H9 (cell line): ENCODE results near the gene UBE2L5. TPM values are rescaled to one million over a fixed set of nuclear protein-coding genes. Genes with fewer than 3 reads are reported as not detected.

Source experiments
- DNase-seq: peaks from one replicate; pipeline ENCODE4 v3.0.0-alpha.2; 2017
- H2AFZ ChIP-seq: one replicate; pipeline ENCODE4 v1.6.1; 2013; ENCODE audit warnings: mild to moderate bottlenecking, low read length, control low read depth, moderate library complexity
- H2AK5ac ChIP-seq: 2 replicates; pipeline ENCODE4 v1.6.1; 2013; ENCODE audit warnings: low read length, control low read depth, mixed read lengths; ENCODE audit not compliant: insufficient read length
- H2BK120ac ChIP-seq: one replicate; pipeline ENCODE4 v1.6.1; 2013; ENCODE audit warnings: low read depth, mild to moderate bottlenecking, low read length, control low read depth, inconsistent platforms; ENCODE audit not compliant: poor library complexity, severe bottlenecking
- H2BK12ac ChIP-seq: 2 replicates; pipeline ENCODE4 v1.6.1; 2013; ENCODE audit warnings: low read length, control low read depth, mixed read lengths, low read depth; ENCODE audit not compliant: insufficient read length
- H2BK15ac ChIP-seq: 2 replicates; pipeline ENCODE4 v1.6.1; 2013; ENCODE audit warnings: low read depth, low read length, control low read depth
- H2BK20ac ChIP-seq: one replicate; pipeline ENCODE4 v1.6.1; 2013; ENCODE audit warnings: low read depth, mild to moderate bottlenecking, low read length, control low read depth, inconsistent platforms; ENCODE audit not compliant: poor library complexity, severe bottlenecking
- H2BK5ac ChIP-seq: 2 replicates; pipeline ENCODE4 v1.6.1; 2013; ENCODE audit warnings: low read length, control low read depth, mixed read lengths; ENCODE audit not compliant: insufficient read length
- H3K14ac ChIP-seq: 2 replicates; pipeline ENCODE4 v1.6.1; 2013; ENCODE audit warnings: low read length, control low read depth; ENCODE audit not compliant: insufficient read depth
- H3K18ac ChIP-seq: 2 replicates; pipeline ENCODE4 v1.6.1; 2013; ENCODE audit warnings: low read depth, mild to moderate bottlenecking, mixed read lengths, low read length, control low read depth; ENCODE audit not compliant: insufficient read length
- H3K23ac ChIP-seq: 2 replicates; pipeline ENCODE4 v1.6.1; 2013; ENCODE audit warnings: low read length, control low read depth, mixed read lengths, low read depth; ENCODE audit not compliant: insufficient read length
- H3K23me2 ChIP-seq: 2 replicates; pipeline ENCODE4 v1.6.1; 2013; ENCODE audit warnings: low read depth, mild to moderate bottlenecking, mixed read lengths, low read length, control low read depth; ENCODE audit not compliant: insufficient read length, poor library complexity, severe bottlenecking
- H3K27ac ChIP-seq: 2 replicates; pipeline ENCODE4 v1.5.1; 2013; ENCODE audit warnings: low read length, control low read depth, mixed read lengths, low read depth; ENCODE audit not compliant: insufficient read length
- H3K27me3 ChIP-seq: 2 replicates; pipeline ENCODE4 v1.6.1; 2013; ENCODE audit warnings: low read length, control low read depth, inconsistent platforms; ENCODE audit not compliant: insufficient read depth
- H3K4ac ChIP-seq: 2 replicates; pipeline ENCODE4 v1.6.1; 2013; ENCODE audit warnings: low read depth, mild to moderate bottlenecking, control low read depth, inconsistent platforms, low read length, moderate library complexity
- H3K4me1 ChIP-seq: 2 replicates; pipeline ENCODE4 v1.6.1; 2013; ENCODE audit warnings: low read length, control low read depth, inconsistent platforms; ENCODE audit not compliant: insufficient read depth
- H3K4me2 ChIP-seq: 2 replicates; pipeline ENCODE4 v1.6.1; 2013; ENCODE audit warnings: low read length, control low read depth, mixed read lengths; ENCODE audit not compliant: insufficient read length, insufficient read depth
- H3K56ac ChIP-seq: 2 replicates; pipeline ENCODE4 v1.6.1; 2013; ENCODE audit warnings: low read depth, mild to moderate bottlenecking, mixed read lengths, low read length, control low read depth; ENCODE audit not compliant: insufficient read length
- H3K79me1 ChIP-seq: 2 replicates; pipeline ENCODE4 v1.6.1; 2013; ENCODE audit warnings: low read depth, mild to moderate bottlenecking, moderate library complexity, low read length, control low read depth, inconsistent platforms; ENCODE audit not compliant: insufficient read depth, poor library complexity, severe bottlenecking
- H3K79me2 ChIP-seq: 2 replicates; pipeline ENCODE4 v1.6.1; 2013; ENCODE audit warnings: low read length, control low read depth, inconsistent platforms; ENCODE audit not compliant: insufficient read depth
- H3K9ac ChIP-seq: 2 replicates; pipeline ENCODE4 v1.6.1; 2013; ENCODE audit warnings: low read length, control low read depth, mixed read lengths; ENCODE audit not compliant: insufficient read length; ENCODE audit errors: extremely low read depth
- H3K9me3 ChIP-seq: one replicate; pipeline ENCODE4 v1.6.1; 2013; ENCODE audit warnings: low read depth, low read length, inconsistent platforms; ENCODE audit not compliant: control insufficient read depth
- H3T11ph ChIP-seq: one replicate; pipeline ENCODE4 v1.6.1; 2013; ENCODE audit warnings: mild to moderate bottlenecking, low read length, control low read depth, inconsistent platforms
- H4K20me1 ChIP-seq: one replicate; pipeline ENCODE4 v1.6.1; 2013; ENCODE audit not compliant: control insufficient read depth, insufficient read length, insufficient read depth
- H4K5ac ChIP-seq: 2 replicates; pipeline ENCODE4 v1.6.1; 2013; ENCODE audit warnings: low read depth, mild to moderate bottlenecking, mixed read lengths, low read length, control low read depth; ENCODE audit not compliant: insufficient read length
- H4K8ac ChIP-seq: replicated peaks from 2 replicates; pipeline ENCODE4 v1.6.1; 2013; ENCODE audit warnings: low read length, control low read depth, mixed read lengths, low read depth; ENCODE audit not compliant: insufficient read length
- H4K91ac ChIP-seq: 2 replicates; pipeline ENCODE4 v1.6.1; 2013; ENCODE audit warnings: low read depth, mild to moderate bottlenecking, moderate library complexity, mixed read lengths, low read length, control low read depth; ENCODE audit not compliant: insufficient read length
- H3K27ac Mint-ChIP-seq, 3 experiments: 2 replicates in 2 of 3; 3 replicates in 1 of 3; pipeline ENCODE4 v1.8.0; 2020 to 2021; ENCODE audit warnings: mixed read lengths in 3 of 3, mild to moderate bottlenecking in 1 of 3, moderate library complexity in 1 of 3
- H3K27me3 Mint-ChIP-seq: 2 replicates; pipeline ENCODE4 v1.8.0; 2021; ENCODE audit warnings: low read depth, mild to moderate bottlenecking, moderate library complexity, mixed read lengths
- H3K36me3 Mint-ChIP-seq, 3 experiments: 2 replicates in 2 of 3; 3 replicates in 1 of 3; pipeline ENCODE4 v1.8.0; 2020 to 2021; ENCODE audit warnings: low read depth in 3 of 3, mixed read lengths in 3 of 3; ENCODE audit not compliant: insufficient read depth in 1 of 3
- H3K4me1 Mint-ChIP-seq, 2 experiments: 2 replicates each; pipeline ENCODE4 v1.8.0; 2020; ENCODE audit warnings: mixed read lengths in 2 of 2
- H3K4me3 Mint-ChIP-seq, 2 experiments: 2 replicates in 1 of 2; 3 replicates in 1 of 2; pipeline ENCODE4 v1.8.0; 2020 to 2021; ENCODE audit warnings: mild to moderate bottlenecking in 2 of 2, mixed read lengths in 2 of 2, moderate library complexity in 1 of 2
- H3K9me3 Mint-ChIP-seq, 2 experiments: 2 replicates in 1 of 2; 3 replicates in 1 of 2; pipeline ENCODE4 v1.8.0; 2020; ENCODE audit warnings: mild to moderate bottlenecking in 2 of 2, mixed read lengths in 2 of 2, moderate library complexity in 1 of 2
- CTCF ChIP-seq: fragments of 200-600 bp; sonication (generic); conservative IDR thresholded peaks from 3 replicates; pipeline ENCODE4 v1.8.0; 2021; ENCODE audit warnings: antibody characterized with exemption, mild to moderate bottlenecking
- WGBS: extraction: QIAGEN DNeasy Blood & Tissue Kit; methylation state at CpG from one replicate; pipeline ENCODE4 v1.1.7; 2013; ENCODE audit warnings: missing lambda C conversion rate, low lambda C conversion rate, mixed read lengths; ENCODE audit not compliant: insufficient read length; ENCODE audit errors: extremely low coverage; 5-methylcytosine and 5-hydroxymethylcytosine counted together
- total RNA-seq: library from RNA; stranded (reverse); gene quantifications from 2 replicates; pipeline ENCODE4 v1.2.1, GENCODE V29; 2021

The UBE2L5 gene
- total RNA-seq, 1 experiment from 2014 or later: 0.20 TPM

DNA sequence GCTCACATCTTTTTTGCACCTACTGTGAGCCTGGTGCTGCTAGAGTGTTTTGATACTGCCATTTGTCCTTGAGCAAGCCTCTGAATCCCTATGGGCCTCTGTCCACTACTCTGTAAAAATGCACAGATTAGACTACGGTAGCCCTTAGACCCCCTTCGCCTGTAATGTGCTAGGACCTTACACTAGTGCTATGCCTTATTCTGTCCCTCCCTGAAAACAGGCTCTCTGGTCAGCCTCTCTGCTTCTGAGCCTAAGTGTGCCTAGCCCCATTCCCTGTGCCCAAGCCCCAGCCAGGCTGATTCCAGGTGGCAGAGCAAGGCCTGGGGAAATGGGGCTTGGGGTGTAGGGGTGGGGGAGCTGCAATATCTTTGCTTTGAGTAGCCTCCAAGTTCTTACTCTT lies 32.7 kb downstream of the UBE2L5 start:
- Histone ChIP-seq H3K4me2 (no peak overlapping the region), H3K23ac (no peak overlapping the region), H3K14ac (no peak overlapping the region), H2BK5ac (no peak overlapping the region), H3K23me2 (no peaks in the 10 kb centered on the region), H3K9ac (no peak overlapping the region), H2BK15ac (no peak overlapping the region), H4K8ac (no peak overlapping the region), H3K4me1 (no peaks in the 10 kb centered on the region), H2BK20ac (no peak overlapping the region), H3K27ac (no peak overlapping the region), H2AK5ac (no peak overlapping the region), H3K18ac (no peak overlapping the region), H2BK120ac (no peak overlapping the region), H3T11ph (no peak overlapping the region), H4K5ac (no peak overlapping the region), H3K9me3 (no peaks in the 10 kb centered on the region), H2BK12ac (no peak overlapping the region), H3K79me2 (no peaks in the 10 kb centered on the region), H2AFZ (no peak overlapping the region), H3K56ac (no peak overlapping the region), H4K20me1 (no peaks in the 10 kb centered on the region), H3K79me1 (no peaks in the 10 kb centered on the region), H3K4ac (no peak overlapping the region), H3K27me3 (no peaks in the 10 kb centered on the region), H4K91ac (no peak overlapping the region)
- H3K4me3 Mint-ChIP-seq: no peak overlapping the region
- DNase-seq: no peak
- H3K4me1 Mint-ChIP-seq: no peaks in the 10 kb centered on the region
- no CpG with 5 or more reads among the region's 2 CpGs for WGBS
- peak overlapping the region in 1 of 3 experiments; percentile 62; a peak in 1 of 7 replicates for H3K27ac Mint-ChIP-seq
- H3K36me3 Mint-ChIP-seq: peaks cover 0 to 15% (median 0%) of the 10 kb centered on the region in 3 experiments; a peak in 2 of 7 replicates
- H3K9me3 Mint-ChIP-seq: no peaks in the 10 kb centered on the region
- TF ChIP-seq CTCF: no peak
- no peaks in the 10 kb centered on the region; the same call in 1 of the 2 replicates for H3K27me3 Mint-ChIP-seq
